HCT116 (cell line): Measurements from ENCODE around the gene PARM1. TPM values are rescaled to one million over a fixed set of nuclear protein-coding genes. Genes with fewer than 3 reads are reported as not detected.

Experiments
- ATAC-seq: fragments of 200-7000 bp; cut with Tn5 transposase; 2 replicates; pipeline ENCODE4 v1.9.1; 2020; ENCODE audit warnings: mild to moderate bottlenecking, moderate library complexity
- BruUV-seq: library from RNA; stranded (reverse); fragments of 400-500 nt; replicated peaks from 2 replicates; lab custom pipeline; 2021; lab: Mats Ljungman, UMichigan
- CTCF ChIA-PET: fragments of 300-600 bp; sonication (Branson Sonifier 250); formaldehyde crosslinking; loops from one replicate; lab custom pipeline; 2021; ENCODE audit warnings: antibody characterized with exemption; lab: Charles Lee
- POLR2A ChIA-PET: fragments of 300-600, 350-600 bp; sonication (Branson Sonifier 250); formaldehyde crosslinking; loops from one replicate; lab custom pipeline; 2021; ENCODE audit warnings: antibody characterized with exemption; lab: Charles Lee
- RAD21 ChIA-PET, 2 experiments: fragments of 300-600 bp; sonication (Branson Sonifier 250); formaldehyde crosslinking; loops; one replicate each; lab custom pipeline; 2023; ENCODE audit warnings: low total read pairs in 2 of 2; ENCODE audit not compliant: uncharacterized antibody in 2 of 2, unreplicated experiment in 2 of 2, low non-redundant PET in 1 of 2; lab: Charles Lee
- DNase-seq: peaks from one replicate; pipeline ENCODE4 v3.0.0-alpha.2; 2010; ENCODE audit warnings: low read depth, low spot score
- H2AFZ ChIP-seq: fragments of 200-600 bp; shearing (Covaris generic), sonication (generic); 2 replicates; pipeline ENCODE4 v1.6.1; 2017; ENCODE audit warnings: low read depth, mixed run types, mixed read lengths, antibody characterized with exemption, low read length; ENCODE audit not compliant: poor library complexity, severe bottlenecking
- H3K27ac ChIP-seq: 2 replicates; pipeline ENCODE4 v1.5.1; 2012; ENCODE audit warnings: low read depth, low read length
- H3K27me3 ChIP-seq: fragments of 200-600 bp; sonication (generic); 2 replicates; pipeline ENCODE4 v1.6.1; 2016; ENCODE audit warnings: mixed run types, low read length, mixed read lengths; ENCODE audit not compliant: insufficient read depth
- H3K36me3 ChIP-seq, 2 experiments: fragments of 200-500 bp in 1 of 2; fragments of 200-600 bp in 1 of 2; sonication (Bioruptor generic) in 1 of 2; sonication (generic) in 1 of 2; 2 replicates each; pipeline versions ENCODE4 v1.5.1 to v1.6.1; 2014 to 2016; ENCODE audit warnings: low read length in 2 of 2, inconsistent platforms in 1 of 2, mixed read lengths in 1 of 2, mixed run types in 1 of 2; ENCODE audit not compliant: insufficient read depth in 2 of 2, control insufficient read depth in 1 of 2
- H3K4me1 ChIP-seq, 2 experiments: fragments of 200-600 bp in 1 of 2; sonication (generic) in 1 of 2; 2 replicates each; pipeline versions ENCODE4 v1.5.1 to v1.6.1; 2012 to 2017; ENCODE audit warnings: low read length in 2 of 2, inconsistent platforms in 1 of 2, mild to moderate bottlenecking in 1 of 2, mixed read lengths in 1 of 2, mixed run types in 1 of 2, moderate library complexity in 1 of 2; ENCODE audit not compliant: insufficient read depth in 2 of 2, control insufficient read depth in 1 of 2
- H3K4me2 ChIP-seq: fragments of 200-600 bp; sonication (generic); 2 replicates; pipeline ENCODE4 v1.6.1; 2017; ENCODE audit warnings: mixed run types, low read length, mixed read lengths
- H3K4me3 ChIP-seq, 2 experiments: fragments of 200-600 bp in 1 of 2; sonication (generic) in 1 of 2; replicated peaks in 1 of 2; 2 replicates each; pipeline ENCODE4 v1.5.1; 2011 to 2016; ENCODE audit warnings: low read length in 2 of 2, control low read depth in 1 of 2, low read depth in 1 of 2, mild to moderate bottlenecking in 1 of 2, mixed read lengths in 1 of 2, mixed run types in 1 of 2
- H3K79me2 ChIP-seq: fragments of 200-600 bp; sonication (generic); 2 replicates; pipeline ENCODE4 v1.6.1; 2017; ENCODE audit warnings: mild to moderate bottlenecking, mixed run types, low read length, moderate library complexity, mixed read lengths; ENCODE audit not compliant: insufficient read depth
- H3K9ac ChIP-seq: fragments of 200-600 bp; sonication (generic); 2 replicates; pipeline ENCODE4 v1.6.1; 2016; ENCODE audit warnings: low read length, mixed read lengths
- H3K9me2 ChIP-seq: fragments of 200-600 bp; sonication (generic), shearing (Covaris generic); 2 replicates; pipeline ENCODE4 v1.6.1; 2017; ENCODE audit warnings: mixed run types, mild to moderate bottlenecking, moderate library complexity; ENCODE audit not compliant: insufficient read depth
- H3K9me3 ChIP-seq, 2 experiments: fragments of 200-500 bp in 1 of 2; fragments of 200-600 bp in 1 of 2; sonication (Bioruptor generic) in 1 of 2; sonication (generic) in 1 of 2; 2 replicates each; pipeline ENCODE4 v1.6.1; 2014 to 2017; ENCODE audit warnings: low read length in 2 of 2, mixed read lengths in 2 of 2, inconsistent platforms in 1 of 2, low read depth in 1 of 2, mild to moderate bottlenecking in 1 of 2, mixed run types in 1 of 2, moderate library complexity in 1 of 2; ENCODE audit not compliant: control insufficient read depth in 1 of 2, insufficient read depth in 1 of 2
- H4K20me1 ChIP-seq: fragments of 200-600 bp; sonication (generic), shearing (Covaris generic); 2 replicates; pipeline ENCODE4 v1.6.1; 2017; ENCODE audit warnings: mixed run types, mild to moderate bottlenecking, moderate library complexity; ENCODE audit not compliant: insufficient read depth
- CBX3 ChIP-seq: IDR thresholded peaks from 2 replicates; pipeline ENCODE4 v1.6.1; 2012; ENCODE audit warnings: low read depth
- CEBPB ChIP-seq: IDR thresholded peaks from 2 replicates; pipeline ENCODE4 v1.6.1; 2012; ENCODE audit warnings: low read depth
- CTCF ChIP-seq, 3 experiments: fragments of 200-600 bp in 1 of 3; sonication (generic) in 1 of 3; IDR thresholded peaks in 2 of 3; conservative IDR thresholded peaks in 1 of 3; 2 replicates each; pipeline ENCODE4 v1.5.1; 2012 to 2017; ENCODE audit warnings: low read depth in 2 of 3, low read length in 2 of 3, antibody characterized with exemption in 1 of 3, borderline replicate concordance in 1 of 3, control low read depth in 1 of 3, mild to moderate bottlenecking in 1 of 3, mixed read lengths in 1 of 3, mixed run types in 1 of 3, moderate library complexity in 1 of 3; ENCODE audit not compliant: insufficient read depth in 1 of 3
- EGR1 ChIP-seq: IDR thresholded peaks from 2 replicates; pipeline ENCODE4 v1.6.1; 2012; ENCODE audit warnings: low read depth
- MAX ChIP-seq: IDR thresholded peaks from 2 replicates; pipeline ENCODE4 v1.6.1; 2012
- POLR2A ChIP-seq: IDR thresholded peaks from 2 replicates; pipeline ENCODE4 v1.7.0; 2011; ENCODE audit warnings: borderline replicate concordance; ENCODE audit not compliant: insufficient read depth, insufficient read length; ENCODE audit errors: extremely low read depth
- SP1 ChIP-seq: IDR thresholded peaks from 2 replicates; pipeline ENCODE4 v1.6.1; 2012; ENCODE audit warnings: low read depth
- intact Hi-C: fragments of 100-400 bp; cut with micrococcal nuclease; formaldehyde crosslinking; loops from 2 replicates; pipeline ENCODE4 v1.10.0; 2022
- total RNA-seq: library from RNA; stranded (reverse); gene quantifications from one replicate; pipeline ENCODE4 v1.2.1, GENCODE V29; 2021; ENCODE audit not compliant: unreplicated experiment

PARM1 gene
- total RNA-seq, 1 experiment from 2014 or later: 11.7 TPM

- ChIA-PET POLR2A (no interaction called here), CTCF (no interaction called here), RAD21 (no interaction called here)
- TF ChIP-seq CTCF (IDR thresholded peaks at IDR 0.05 in 2 of 3, conservative IDR thresholded peaks at IDR 0.05 in 1 of 3; ENCODE audit: borderline replicate concordance in 1 of 3, insufficient read depth in 1 of 3, low read depth in 2 of 3, low read length in 2 of 3) (no peak), POLR2A (no peak), EGR1 (no peak), CEBPB (no peak), SP1 (no peak), CBX3 (no peak), MAX (no peak)
- Histone ChIP-seq H2AFZ (no peak overlapping the region), H3K27ac (no peak overlapping the region), H3K4me3 (no peak overlapping the region), H3K4me1 (peaks cover 0 to 5% of the 10 kb centered on the region in 2 experiments; a peak in 1 of 4 replicates), H3K36me3 (no peaks in the 10 kb centered on the region), H3K9me3 (peaks cover 4 to 5% of the 10 kb centered on the region in 2 experiments; a peak in 1 of 4 replicates), H3K27me3 (no peaks in the 10 kb centered on the region), H3K4me2 (no peak overlapping the region), H3K79me2 (no peaks in the 10 kb centered on the region), H3K9ac (no peak overlapping the region), H4K20me1 (no peaks in the 10 kb centered on the region), H3K9me2 (no peaks in the 10 kb centered on the region)
- intact Hi-C loops: no loop called here
- DNase-seq (no peak), ATAC-seq (no peak)
- no TSS peak for BruUV-seq
These were observed 71.1 kb downstream of the PARM1 start for GRCh38 chr4:75003979-75004378.
